ENCODE data around the gene OPN1MW2. TPM values are rescaled to one million over a fixed set of nuclear protein-coding genes. Genes with fewer than 3 reads are reported as not detected.
"Not testable (repeated sequence)": the region's sequence is repeated elsewhere in the genome, so short reads cannot be mapped to it uniquely, and the experiment has no call there.

The OPN1MW2 gene
- total RNA-seq, 1 experiment from 2014 or later = not detected

GRCh38 chrX:154257282-154257681 is 37.7 kb downstream of the OPN1MW2 start, which contains the start of gene OPN1MW3:
OPN1MW3 (plus strand) TSS chrX:154257582; CDS start chrX:154257620, 38 bp downstream.
- DNase-seq (ENCODE audit: low spot score); in situ Hi-C loops (cut with HindIII; ENCODE audit: low sequenced_read_pairs): not testable (repeated sequence)

GRCh38 chrX:154258711-154259110 is 39.2 kb downstream of the OPN1MW2 start:
- DNase-seq (ENCODE audit: low spot score); in situ Hi-C loops (cut with HindIII; ENCODE audit: low sequenced_read_pairs): not testable (repeated sequence)

GRCh38 chrX:154263072-154263471 is 43.5 kb downstream of the OPN1MW2 start:
- DNase-seq (ENCODE audit: low spot score); in situ Hi-C loops (cut with HindIII; ENCODE audit: low sequenced_read_pairs): not testable (repeated sequence)

- in situ Hi-C loops (cut with HindIII; ENCODE audit: low sequenced_read_pairs) = not testable (repeated sequence)
Observed at GRCh38 chrX:154269245-154269644, 49.7 kb downstream of the OPN1MW2 start.

More at GRCh38 chrX:154269245-154269644, 49.7 kb downstream of the OPN1MW2 start:
- not testable (repeated sequence) for DNase-seq (ENCODE audit: low spot score)

Other genes starting within 250 kb of the OPN1MW2 start
- gene HCFC1, start 247.9 kb upstream of the OPN1MW2 start, total RNA-seq (2014; rRNA removed; shearing (Covaris generic)) = 12.4 and 16.1 TPM in 2 replicates
- 1.4 and 7.4 TPM in 2 replicates for gene TMEM187, start 247.0 kb upstream of the OPN1MW2 start, total RNA-seq (2014; rRNA removed; shearing (Covaris generic))
- 140 and 144 TPM in 2 replicates for gene IRAK1, start 199.9 kb upstream of the OPN1MW2 start, total RNA-seq (2014; rRNA removed; shearing (Covaris generic))
- 19.8 and 33.1 TPM in 2 replicates for gene MECP2, start 122.0 kb upstream of the OPN1MW2 start, total RNA-seq (2014; rRNA removed; shearing (Covaris generic))
- not detected in 2 replicates for gene OPN1LW, start 75.5 kb upstream of the OPN1MW2 start, total RNA-seq (2014; rRNA removed; shearing (Covaris generic))
- gene OPN1MW, start 37.2 kb upstream of the OPN1MW2 start, total RNA-seq (2014; rRNA removed; shearing (Covaris generic)) = not detected in 2 replicates
- gene OPN1MW3, start 37.8 kb downstream of the OPN1MW2 start, total RNA-seq (2014; rRNA removed; shearing (Covaris generic)) = not detected in 2 replicates
- not detected in 2 replicates for gene TEX28, start 75.4 kb downstream of the OPN1MW2 start, total RNA-seq (2014; rRNA removed; shearing (Covaris generic))
- gene TKTL1, start 76.0 kb downstream of the OPN1MW2 start, total RNA-seq (2014; rRNA removed; shearing (Covaris generic)) = not detected in 2 replicates
- 811 and 832 TPM in 2 replicates for gene FLNA, start 154.9 kb downstream of the OPN1MW2 start, total RNA-seq (2014; rRNA removed; shearing (Covaris generic))
- 49.8 and 72.5 TPM in 2 replicates for gene EMD, start 159.5 kb downstream of the OPN1MW2 start, total RNA-seq (2014; rRNA removed; shearing (Covaris generic))
- gene RPL10, start 178.6 kb downstream of the OPN1MW2 start, total RNA-seq (2014; rRNA removed; shearing (Covaris generic)) = 2,883 and 3,419 TPM in 2 replicates
- 20.5 and 41.3 TPM in 2 replicates for gene DNASE1L1, start 189.5 kb downstream of the OPN1MW2 start, total RNA-seq (2014; rRNA removed; shearing (Covaris generic))
- gene TAFAZZIN, start 191.8 kb downstream of the OPN1MW2 start, total RNA-seq (2014; rRNA removed; shearing (Covaris generic)) = 16.9 and 39.4 TPM in 2 replicates
- 48.9 and 60.6 TPM in 2 replicates for gene ATP6AP1, start 208.9 kb downstream of the OPN1MW2 start, total RNA-seq (2014; rRNA removed; shearing (Covaris generic))
- 51.4 and 57.6 TPM in 2 replicates for gene GDI1, start 217.4 kb downstream of the OPN1MW2 start, total RNA-seq (2014; rRNA removed; shearing (Covaris generic))
- gene FAM50A, start 224.4 kb downstream of the OPN1MW2 start, total RNA-seq (2014; rRNA removed; shearing (Covaris generic)) = 56.1 and 63.4 TPM in 2 replicates
- gene PLXNA3, start 238.5 kb downstream of the OPN1MW2 start, total RNA-seq (2014; rRNA removed; shearing (Covaris generic)) = 3.6 and 6.0 TPM in 2 replicates